Body of pancreas (tissue), 4 donors: ENCODE results near the gene CENPO.

ENCODE experiments used
- POLR2A ChIP-seq, 3 donors: fragments of 450-650 bp; IDR thresholded peaks; one replicate each; pipeline ENCODE4 v1.6.1; 2016; ENCODE audit warnings: antibody characterized with exemption in 3 of 3, mild to moderate bottlenecking in 2 of 3
- TF ChIP-seq, protein P1 (sequence below), 7 experiments: fragments of 450-650 bp in 4 of 7; fragments of 200-600 bp in 3 of 7; sonication (generic) in 3 of 7; IDR thresholded peaks; one replicate each; pipeline ENCODE4 v1.5.1; 2016 to 2019; ENCODE audit warnings: antibody characterized with exemption in 7 of 7

DNA sequence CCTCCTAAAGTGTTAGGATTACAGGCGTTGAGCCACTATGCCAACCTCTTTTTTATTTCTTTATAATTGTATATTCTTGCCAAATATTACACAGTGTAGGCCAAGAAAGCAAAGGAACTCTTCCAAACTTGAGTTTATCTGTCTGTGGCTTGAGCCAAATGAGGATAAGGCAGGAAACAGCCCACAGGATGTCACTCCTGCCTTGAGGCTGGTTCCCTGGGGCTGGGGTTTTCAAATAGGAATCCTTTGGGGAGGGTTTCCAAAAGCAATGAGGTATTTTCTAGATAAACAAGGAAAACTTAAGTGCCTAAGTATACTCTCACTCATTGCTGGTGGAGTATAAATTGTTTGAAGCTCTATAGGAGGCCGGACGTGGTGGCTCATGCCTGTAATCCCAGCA is 70.4 kb downstream of the CENPO start:
- TF ChIP-seq, protein P1, sequence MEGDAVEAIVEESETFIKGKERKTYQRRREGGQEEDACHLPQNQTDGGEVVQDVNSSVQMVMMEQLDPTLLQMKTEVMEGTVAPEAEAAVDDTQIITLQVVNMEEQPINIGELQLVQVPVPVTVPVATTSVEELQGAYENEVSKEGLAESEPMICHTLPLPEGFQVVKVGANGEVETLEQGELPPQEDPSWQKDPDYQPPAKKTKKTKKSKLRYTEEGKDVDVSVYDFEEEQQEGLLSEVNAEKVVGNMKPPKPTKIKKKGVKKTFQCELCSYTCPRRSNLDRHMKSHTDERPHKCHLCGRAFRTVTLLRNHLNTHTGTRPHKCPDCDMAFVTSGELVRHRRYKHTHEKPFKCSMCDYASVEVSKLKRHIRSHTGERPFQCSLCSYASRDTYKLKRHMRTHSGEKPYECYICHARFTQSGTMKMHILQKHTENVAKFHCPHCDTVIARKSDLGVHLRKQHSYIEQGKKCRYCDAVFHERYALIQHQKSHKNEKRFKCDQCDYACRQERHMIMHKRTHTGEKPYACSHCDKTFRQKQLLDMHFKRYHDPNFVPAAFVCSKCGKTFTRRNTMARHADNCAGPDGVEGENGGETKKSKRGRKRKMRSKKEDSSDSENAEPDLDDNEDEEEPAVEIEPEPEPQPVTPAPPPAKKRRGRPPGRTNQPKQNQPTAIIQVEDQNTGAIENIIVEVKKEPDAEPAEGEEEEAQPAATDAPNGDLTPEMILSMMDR (IDR thresholded peaks at IDR 0.05), result no peak
- TF ChIP-seq POLR2A (IDR thresholded peaks at IDR 0.05), result no peak
